GM19043 (cell line): ENCODE measurements around the gene PPP1R9A.

ENCODE experiments used
- ATAC-seq: cut with Tn5 transposase; IDR thresholded peaks from one replicate; pipeline ENCODE4 v1.9.1; 2021; ENCODE audit warnings: low read depth; ENCODE audit not compliant: unreplicated experiment

The PPP1R9A gene

GRCh38 chr7:95169678-95170077 lies 262.3 kb downstream of the PPP1R9A start:
- no peak for ATAC-seq

DNA sequence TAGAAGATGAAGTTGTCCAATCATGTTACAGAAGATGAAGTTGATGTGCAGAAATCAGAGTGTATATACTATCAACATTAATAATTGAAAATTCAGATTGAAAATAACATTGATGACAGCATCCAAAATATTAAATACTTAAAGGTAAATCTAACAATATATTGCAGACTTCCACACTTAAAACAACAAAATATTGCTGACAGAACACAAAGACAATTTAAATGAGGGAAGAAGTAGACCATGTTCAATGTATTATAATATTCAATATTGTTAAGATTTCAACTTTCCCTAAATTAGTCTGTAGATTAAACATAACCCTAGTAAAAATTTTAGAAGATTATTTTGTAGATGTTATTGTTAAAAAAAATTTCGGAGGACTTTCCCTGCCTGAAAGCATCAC lies 265.0 kb downstream of the PPP1R9A start:
- no peak for ATAC-seq

DNA sequence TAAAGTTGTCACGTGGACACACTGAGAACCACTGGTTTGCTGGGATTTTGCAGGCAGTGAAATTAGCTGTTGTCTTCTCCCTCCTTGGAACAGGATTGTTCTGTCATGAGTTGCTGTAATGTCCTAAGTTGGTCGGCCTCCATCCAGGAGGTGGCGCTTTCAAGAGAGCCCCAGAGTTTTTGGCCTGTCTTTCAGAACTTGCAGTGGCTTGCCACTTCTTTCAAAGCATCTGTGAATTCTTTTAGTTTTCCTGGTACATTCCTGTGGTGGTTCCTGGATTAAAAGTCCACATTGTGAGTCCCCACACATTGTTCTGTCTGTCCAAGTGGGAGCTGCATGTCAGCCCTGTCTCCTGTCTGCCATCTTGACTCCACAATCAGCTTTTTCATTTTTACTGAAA lies 283.1 kb downstream of the PPP1R9A start:
- ATAC-seq: no peak

DNA sequence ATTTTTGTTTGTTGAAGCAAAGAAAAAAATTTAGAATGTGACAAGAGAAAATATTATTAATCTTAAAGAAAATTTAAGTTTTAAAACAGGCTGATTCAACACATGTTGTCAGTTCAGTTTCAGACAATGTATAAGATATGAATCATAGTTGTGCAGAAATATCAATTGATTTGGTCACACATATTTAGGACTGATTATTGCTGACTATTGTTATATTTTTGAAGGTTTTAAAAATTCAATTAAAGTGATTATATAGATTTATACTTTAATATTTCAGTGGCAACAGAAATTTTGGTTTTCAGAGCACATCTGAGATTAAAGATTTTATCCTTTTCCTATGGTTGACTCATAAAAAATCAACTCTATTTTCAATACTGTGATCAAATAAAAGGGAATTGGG lies 284.4 kb downstream of the PPP1R9A start:
- ATAC-seq: no peak

- no peak for ATAC-seq
These were observed 291.5 kb downstream of the PPP1R9A start for GRCh38 chr7:95198863-95199262.

GRCh38 chr7:95199779-95200558 lies 292.6 kb downstream of the PPP1R9A start:
- no peak for ATAC-seq

GRCh38 chr7:95200741-95201140 lies 293.3 kb downstream of the PPP1R9A start:
- no peak for ATAC-seq

GRCh38 chr7:95201727-95202126 lies 294.3 kb downstream of the PPP1R9A start:
- ATAC-seq: no peak

DNA sequence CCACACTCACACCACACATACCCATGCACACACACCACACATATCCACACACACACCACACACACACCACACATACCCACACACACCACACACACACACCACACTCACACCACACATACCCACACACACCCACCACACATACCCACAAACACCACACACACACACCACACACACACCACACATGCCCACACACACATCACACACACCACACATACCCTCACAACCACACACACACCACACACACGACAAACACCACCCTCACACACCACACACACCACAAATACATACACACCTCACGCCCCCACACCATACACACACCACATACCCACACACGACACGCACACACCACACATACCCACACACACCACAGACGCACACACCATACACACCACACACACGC lies 297.2 kb downstream of the PPP1R9A start:
- no peak for ATAC-seq

DNA sequence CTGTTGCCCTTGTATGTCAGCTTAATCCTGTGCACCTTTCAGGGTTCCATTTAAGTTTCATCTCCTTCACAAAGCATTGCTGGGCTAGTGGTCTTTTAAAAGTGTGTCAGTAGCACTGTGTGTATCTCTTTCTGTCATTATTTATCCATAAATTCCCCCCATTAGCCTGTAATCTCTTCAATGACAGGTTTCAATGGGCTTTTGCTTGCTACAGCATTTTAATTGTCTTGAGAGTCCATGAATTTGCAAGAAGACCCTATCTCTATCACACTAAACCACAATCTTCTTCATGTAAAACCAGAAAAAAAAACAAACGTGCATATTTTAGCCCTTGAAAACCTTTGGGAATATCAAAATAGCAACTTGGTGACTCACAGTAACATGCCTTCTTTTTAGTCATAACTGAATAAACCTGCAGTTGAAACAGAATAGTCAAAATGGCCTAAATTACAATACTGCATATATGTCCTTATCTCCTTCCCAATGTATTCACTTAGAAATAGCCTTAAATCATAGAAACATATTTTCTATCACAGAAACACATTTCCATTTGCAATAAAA lies 298.4 kb downstream of the PPP1R9A start:
- no peak for ATAC-seq

DNA sequence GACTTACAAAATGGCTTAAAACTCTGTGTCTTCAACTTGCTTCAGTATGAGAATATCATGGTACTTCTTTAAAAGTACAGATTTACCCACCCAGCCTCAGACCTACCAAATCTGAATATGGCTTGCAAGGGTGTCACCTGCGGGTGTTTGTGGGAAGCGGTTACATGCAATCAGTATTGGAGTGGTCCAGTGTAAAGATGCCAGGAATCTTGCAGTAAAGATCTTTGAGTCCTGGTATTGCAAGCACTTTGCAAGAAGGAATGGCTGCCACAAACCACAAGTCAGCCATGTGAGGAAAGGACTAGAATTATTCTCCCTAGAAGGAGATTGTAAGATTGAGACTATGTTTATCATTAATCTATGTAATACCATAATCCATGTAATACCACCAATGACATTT lies 301.9 kb downstream of the PPP1R9A start:
- no peak for ATAC-seq

- ATAC-seq: no peak
These were observed 302.4 kb downstream of the PPP1R9A start for GRCh38 chr7:95209788-95210187.

- no peak for ATAC-seq
These were observed 305.8 kb downstream of the PPP1R9A start for GRCh38 chr7:95213148-95213547.

GRCh38 chr7:95213809-95214492 lies 306.6 kb downstream of the PPP1R9A start:
- no peak for ATAC-seq

DNA sequence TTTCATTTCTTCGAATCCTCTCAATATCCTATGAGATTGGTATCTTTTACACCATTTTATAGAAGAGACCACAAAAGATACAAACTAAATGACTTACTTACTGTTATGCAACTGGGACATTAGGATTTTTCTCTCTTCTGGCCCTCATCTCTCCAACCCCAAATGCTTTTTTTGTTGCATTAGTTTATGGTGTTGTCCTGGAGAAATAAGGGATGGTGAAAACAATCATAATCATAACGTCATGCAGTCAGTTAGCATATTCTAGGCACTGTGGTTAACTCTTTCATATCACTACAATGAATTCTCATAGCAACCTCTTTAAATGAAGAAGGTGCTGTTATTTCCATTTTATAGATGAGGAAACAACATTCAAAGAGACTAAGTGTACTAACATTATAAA lies 312.3 kb downstream of the PPP1R9A start:
- no peak for ATAC-seq

DNA sequence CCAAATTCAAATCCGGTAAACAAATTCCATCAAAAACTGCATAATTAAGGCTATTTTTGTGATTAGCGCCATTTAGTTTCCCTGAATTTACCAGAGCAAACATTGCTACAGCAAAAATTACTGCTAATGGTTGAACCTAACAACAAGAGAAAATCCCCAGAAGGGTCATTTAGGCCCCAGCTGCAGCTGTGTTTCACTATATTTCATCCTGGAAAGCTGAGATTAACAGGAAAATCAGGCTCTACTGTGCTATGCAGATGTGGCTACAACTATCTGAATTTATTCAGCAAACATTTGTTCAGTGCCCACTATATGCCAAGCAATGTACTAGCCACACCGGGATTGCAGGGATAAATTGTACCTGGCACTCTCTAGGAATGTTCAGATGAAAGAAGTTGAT lies 312.9 kb downstream of the PPP1R9A start:
- ATAC-seq: no peak

GRCh38 chr7:95225301-95225700 lies 317.9 kb downstream of the PPP1R9A start:
- no peak for ATAC-seq

DNA sequence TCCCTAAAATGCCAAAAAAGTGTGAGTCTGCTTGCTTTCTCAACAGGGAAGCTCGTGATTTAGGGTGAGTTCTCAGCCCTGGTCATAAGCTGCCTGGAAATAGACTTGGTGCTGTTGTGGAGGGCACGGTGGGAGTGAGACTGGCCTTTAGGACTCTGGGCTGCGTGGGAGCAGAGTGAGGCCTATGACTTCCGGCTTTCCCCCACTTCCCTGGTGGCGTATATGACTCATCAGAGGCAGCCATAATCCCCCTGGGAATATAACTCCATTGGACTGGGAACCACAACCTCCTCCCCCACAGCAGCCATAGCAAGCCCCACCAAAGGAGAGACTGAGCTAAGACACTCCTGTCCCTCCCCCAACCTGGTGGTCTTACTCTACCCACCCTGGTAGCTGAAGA lies 321.9 kb downstream of the PPP1R9A start:
- ATAC-seq: no peak

- no peak for ATAC-seq
These were observed 331.0 kb downstream of the PPP1R9A start for GRCh38 chr7:95238252-95238943.

- ATAC-seq: no peak
These were observed 333.5 kb downstream of the PPP1R9A start for GRCh38 chr7:95240921-95241320.

GRCh38 chr7:95242266-95242665 lies 334.9 kb downstream of the PPP1R9A start:
- no peak for ATAC-seq
